ENCODE results near the gene EMX2.

DNA sequence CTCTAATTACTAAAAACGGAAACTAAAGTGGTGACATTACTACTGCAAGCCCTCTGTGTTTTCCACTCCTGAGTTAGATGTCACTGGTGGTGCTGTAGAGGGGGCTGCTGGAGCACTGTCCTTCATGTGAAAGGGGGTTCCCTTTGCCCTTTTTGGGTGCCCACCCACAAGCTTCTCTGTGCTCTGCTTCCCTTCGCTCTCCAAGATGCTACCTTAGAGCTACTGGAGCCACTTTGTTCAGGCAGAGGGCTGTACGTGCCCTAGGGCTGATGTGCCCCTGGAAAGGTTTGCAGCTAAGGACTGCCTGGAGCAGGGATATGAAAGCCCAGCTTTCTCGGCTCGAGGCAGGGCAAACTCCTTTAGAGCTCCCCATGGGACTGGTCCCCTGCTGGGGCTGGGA lies 28.3 kb downstream of the EMX2 start:
- TF ChIP-seq POLR2A (IDR thresholded peaks at IDR 0.05) (no peak), CTCF (IDR thresholded peaks at IDR 0.05) (no peak), POLR2AphosphoS5 (IDR thresholded peaks at IDR 0.05) (no peak)

Data from prostate gland (tissue), 2 donors.